T follicular helper cell (primary cell): ENCODE data around the gene PBX1.

ENCODE experiments used
- DNase-seq: peaks from one replicate; pipeline ENCODE4 v3.0.0-alpha.2; 2020; ENCODE audit warnings: low read depth

Gene PBX1

GRCh38 chr1:164618202-164618564 lies 59.2 kb downstream of the PBX1 start:
- no peak for DNase-seq

GRCh38 chr1:164619006-164619784 lies 60.2 kb downstream of the PBX1 start:
- DNase-seq: no peak

GRCh38 chr1:164622068-164622845 lies 63.3 kb downstream of the PBX1 start:
- DNase-seq: no peak

GRCh38 chr1:164623805-164624204 lies 64.8 kb downstream of the PBX1 start:
- DNase-seq: no peak

GRCh38 chr1:164624400-164624799 lies 65.4 kb downstream of the PBX1 start:
- no peak for DNase-seq

GRCh38 chr1:164625004-164625617 lies 66.1 kb downstream of the PBX1 start:
- no peak for DNase-seq

GRCh38 chr1:164628772-164629171 lies 69.8 kb downstream of the PBX1 start:
- no peak for DNase-seq

- DNase-seq: no peak
Observed at GRCh38 chr1:164629971-164630370, 71.0 kb downstream of the PBX1 start.

GRCh38 chr1:164630626-164631396 lies 71.8 kb downstream of the PBX1 start:
- DNase-seq: no peak

GRCh38 chr1:164631751-164632150 lies 72.8 kb downstream of the PBX1 start:
- no peak for DNase-seq

GRCh38 chr1:164633997-164634396 lies 75.0 kb downstream of the PBX1 start:
- no peak for DNase-seq

- DNase-seq: no peak
Observed at GRCh38 chr1:164635059-164635802, 76.2 kb downstream of the PBX1 start.

GRCh38 chr1:164635803-164636731 lies 77.1 kb downstream of the PBX1 start:
- no peak for DNase-seq

- no peak for DNase-seq
Observed at GRCh38 chr1:164636757-164637156, 77.8 kb downstream of the PBX1 start.

- no peak for DNase-seq
Observed at GRCh38 chr1:164637461-164638375, 78.7 kb downstream of the PBX1 start.

GRCh38 chr1:164638492-164639202 lies 79.7 kb downstream of the PBX1 start:
- DNase-seq: no peak

- DNase-seq: no peak
Observed at GRCh38 chr1:164640686-164641352, 81.8 kb downstream of the PBX1 start.

GRCh38 chr1:164641353-164641730 lies 82.4 kb downstream of the PBX1 start:
- DNase-seq: no peak
